HG03521 (cell line): ENCODE data around the gene NCKAP1.
"Not testable (repeated sequence)": the region's sequence is repeated elsewhere in the genome, so short reads cannot be mapped to it uniquely, and the experiment has no call there.

Experiments used
- ATAC-seq: cut with Tn5 transposase; IDR thresholded peaks from one replicate; pipeline ENCODE4 v1.9.1; 2021; ENCODE audit warnings: mild to moderate bottlenecking, moderate library complexity; ENCODE audit not compliant: unreplicated experiment

The NCKAP1 gene

GRCh38 chr2:183009249-183009899 lies 28.9 kb downstream of the NCKAP1 start:
- ATAC-seq, result no peak

DNA sequence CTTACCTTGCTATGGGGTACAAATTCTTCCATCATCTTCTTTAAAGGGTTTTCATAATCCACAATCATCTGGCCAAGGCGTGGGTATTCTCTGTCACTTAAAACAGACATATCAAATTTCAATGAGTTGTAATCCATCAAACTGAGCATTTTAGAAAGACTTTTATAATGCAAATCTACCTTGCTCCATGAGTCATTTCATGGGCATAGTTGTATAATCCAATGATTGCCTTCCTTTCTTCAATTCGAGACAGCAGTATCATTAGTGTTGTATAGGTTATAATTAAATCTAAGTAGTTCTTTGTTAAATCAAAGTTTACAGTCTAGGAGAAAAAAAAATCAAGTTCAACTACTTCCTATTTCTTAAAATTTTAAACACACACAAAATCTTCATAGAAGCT lies 36.3 kb downstream of the NCKAP1 start:
- no peak for ATAC-seq

DNA sequence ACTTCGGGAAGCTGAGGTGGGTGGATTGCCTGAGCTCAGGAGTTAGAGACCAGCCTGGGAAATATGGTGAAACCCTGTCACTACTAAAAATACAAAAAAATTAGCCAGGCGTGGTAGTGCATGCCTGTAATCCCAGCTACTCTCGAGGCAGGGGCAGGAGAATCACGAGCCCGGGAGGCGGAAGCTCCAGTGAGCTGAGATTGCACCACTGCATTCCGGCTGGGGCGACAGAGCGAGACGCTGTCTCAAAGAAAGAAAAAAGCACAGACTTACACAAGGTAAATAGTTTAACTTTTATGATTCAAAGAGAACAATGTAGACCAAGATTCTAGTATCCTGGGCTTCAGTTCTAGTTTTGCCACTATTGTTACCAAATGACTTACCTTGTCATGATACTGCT lies 37.4 kb downstream of the NCKAP1 start:
- ATAC-seq, result no peak

DNA sequence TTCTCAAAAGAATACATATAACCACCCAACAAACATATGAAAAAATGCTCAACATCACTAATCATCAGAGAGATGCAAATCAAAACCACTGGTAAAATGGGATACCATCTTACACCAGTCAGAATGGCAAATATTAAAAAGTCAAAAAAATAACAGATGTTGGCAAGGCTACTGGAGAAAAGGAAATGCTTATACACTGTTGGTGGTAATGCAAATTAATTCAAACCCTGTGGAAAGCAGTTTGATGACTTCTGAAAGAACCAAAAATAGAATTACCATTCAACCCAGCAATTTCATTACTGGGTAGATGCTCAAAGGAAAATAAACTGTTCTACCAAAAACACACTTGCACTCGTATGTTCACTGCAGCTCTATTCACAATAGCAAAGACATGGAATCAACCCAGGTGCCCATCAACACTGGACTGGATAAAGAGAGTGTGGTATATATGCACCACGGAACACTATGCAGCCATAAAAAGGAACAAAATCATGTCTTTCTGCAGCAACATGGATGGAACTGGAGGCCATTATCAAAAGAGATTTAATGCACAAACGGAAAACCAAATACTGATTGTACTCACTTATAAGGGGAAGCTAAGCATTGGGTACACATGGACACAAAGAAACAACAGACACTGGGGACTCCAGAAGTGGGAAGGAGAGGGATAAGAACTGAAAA lies 38.8 kb downstream of the NCKAP1 start:
- no peak for ATAC-seq

- ATAC-seq, result no peak
Observed at GRCh38 chr2:182994228-182994912, 43.9 kb downstream of the NCKAP1 start.

DNA sequence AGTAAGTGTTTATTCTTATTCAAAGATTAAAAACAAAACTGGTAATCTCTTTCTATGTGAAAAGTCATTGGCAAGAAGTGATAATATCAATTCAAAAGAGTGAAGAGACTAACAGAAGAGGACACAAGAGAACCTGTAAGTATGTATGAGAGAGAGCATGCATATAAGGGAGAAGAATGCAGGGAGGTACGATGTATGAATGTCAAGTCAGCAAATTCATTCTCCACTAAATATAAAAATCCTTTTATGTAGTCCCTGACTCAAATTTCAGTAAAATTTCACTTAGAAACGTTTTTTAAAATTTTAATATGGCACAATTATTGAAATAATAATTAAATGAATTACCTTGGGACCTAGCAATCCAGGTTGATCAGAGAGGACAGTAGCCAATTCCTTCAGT lies 55.3 kb downstream of the NCKAP1 start:
- no peak for ATAC-seq

GRCh38 chr2:182981475-182981874 lies 56.8 kb downstream of the NCKAP1 start:
- ATAC-seq, result not testable (repeated sequence)

GRCh38 chr2:182980652-182981051 lies 57.6 kb downstream of the NCKAP1 start:
- no peak for ATAC-seq

DNA sequence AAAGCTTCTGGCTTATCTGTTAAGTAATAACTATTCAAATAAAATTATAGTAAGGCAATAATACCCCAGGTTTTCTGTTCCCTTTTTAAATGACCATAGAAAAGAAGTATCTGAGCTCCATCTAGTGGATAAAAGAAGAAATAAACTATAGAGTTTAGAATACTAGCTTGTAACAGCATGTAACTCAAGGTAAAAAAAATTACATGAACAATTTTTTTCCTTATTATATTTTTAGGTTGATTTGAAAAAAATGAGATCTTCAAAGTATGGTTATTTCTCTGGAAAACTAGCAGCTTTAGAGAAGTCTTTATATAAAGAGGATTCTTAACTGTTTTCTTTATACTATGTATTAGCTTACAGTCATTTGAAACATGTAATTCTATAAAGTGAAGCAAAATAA lies 58.1 kb downstream of the NCKAP1 start:
- peak; percentile 74 for ATAC-seq

DNA sequence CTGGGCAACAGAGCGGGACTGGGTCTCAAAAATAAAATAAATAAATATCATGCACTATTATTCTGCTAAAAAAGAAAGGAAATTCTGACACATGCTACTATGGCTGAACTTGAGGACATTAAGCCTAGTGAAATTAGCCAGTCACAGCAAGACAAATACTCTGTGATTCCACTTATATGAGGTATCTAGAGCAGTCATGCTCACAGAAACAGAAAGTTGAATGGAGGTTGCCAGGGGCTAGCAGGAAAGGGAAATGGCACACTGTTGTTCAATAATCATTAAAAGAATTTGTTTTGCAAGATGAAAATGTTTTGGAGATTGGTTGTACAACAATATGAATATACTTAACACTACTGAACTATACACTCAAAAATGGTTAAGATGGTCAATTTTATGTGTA lies 60.8 kb downstream of the NCKAP1 start:
- peak; percentile 43 for ATAC-seq

DNA sequence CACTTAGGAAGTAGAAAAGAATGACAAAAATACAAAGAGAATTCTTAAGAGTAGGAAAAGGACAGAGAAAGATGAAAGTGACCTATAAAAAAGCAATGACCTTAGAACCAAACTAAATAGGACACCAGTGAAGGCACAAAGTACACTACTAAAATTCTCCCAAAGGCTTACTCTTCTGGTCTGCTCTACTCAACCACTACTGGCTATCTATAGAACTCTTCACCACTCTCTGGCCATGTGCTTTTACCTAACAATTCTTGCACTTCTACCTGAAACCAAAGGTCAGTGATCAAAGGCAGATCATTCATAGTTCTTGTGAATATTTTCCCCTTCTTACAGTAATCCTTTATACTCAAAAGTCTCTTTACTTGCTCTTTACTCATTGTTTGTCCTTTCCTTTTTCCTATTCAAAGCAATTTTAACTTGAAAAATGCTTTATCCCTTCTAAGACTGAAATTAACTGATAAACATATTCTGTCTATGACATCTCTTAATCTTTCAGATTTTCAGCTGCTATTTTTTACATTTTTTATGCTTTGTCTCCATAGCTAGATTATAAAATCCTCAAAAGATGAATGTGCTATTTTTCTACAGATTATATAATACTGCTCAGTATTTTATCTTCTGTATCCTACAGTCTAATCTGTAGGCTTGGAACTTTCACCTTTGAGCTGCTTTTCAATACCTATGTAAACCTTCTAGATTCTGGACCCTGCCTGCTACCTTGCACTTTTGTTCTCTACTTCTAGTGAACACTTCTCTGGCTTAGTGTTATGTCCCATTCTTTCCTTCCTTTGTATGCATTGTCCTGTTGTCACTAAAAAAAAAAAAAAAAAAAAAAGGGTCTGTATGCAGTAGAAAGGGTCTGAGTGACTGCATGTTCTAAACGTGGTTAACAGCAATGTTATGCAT lies 64.6 kb downstream of the NCKAP1 start:
- no peak for ATAC-seq

GRCh38 chr2:182972548-182972942 lies 65.7 kb downstream of the NCKAP1 start:
- no peak for ATAC-seq

- ATAC-seq, result no peak
Observed at GRCh38 chr2:182971820-182972547, 66.3 kb downstream of the NCKAP1 start.

DNA sequence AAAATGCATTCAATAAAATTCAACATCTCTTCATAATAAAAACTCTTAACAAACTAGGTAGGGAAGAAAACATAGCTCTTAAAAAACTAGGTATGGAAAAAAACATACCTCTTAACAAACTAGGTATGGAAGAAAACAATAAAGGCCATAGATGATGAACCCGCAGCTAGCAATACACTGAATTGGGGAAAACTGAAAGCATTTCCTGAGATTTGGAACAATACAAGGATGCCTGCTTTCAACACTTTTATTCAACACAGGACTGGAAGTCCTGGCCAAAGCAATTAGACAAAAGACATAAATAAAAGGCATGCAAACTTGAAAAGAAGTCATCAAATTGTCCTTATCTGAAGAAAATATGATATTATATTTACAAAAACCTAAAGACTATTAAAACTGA lies 67.8 kb downstream of the NCKAP1 start:
- no peak for ATAC-seq

DNA sequence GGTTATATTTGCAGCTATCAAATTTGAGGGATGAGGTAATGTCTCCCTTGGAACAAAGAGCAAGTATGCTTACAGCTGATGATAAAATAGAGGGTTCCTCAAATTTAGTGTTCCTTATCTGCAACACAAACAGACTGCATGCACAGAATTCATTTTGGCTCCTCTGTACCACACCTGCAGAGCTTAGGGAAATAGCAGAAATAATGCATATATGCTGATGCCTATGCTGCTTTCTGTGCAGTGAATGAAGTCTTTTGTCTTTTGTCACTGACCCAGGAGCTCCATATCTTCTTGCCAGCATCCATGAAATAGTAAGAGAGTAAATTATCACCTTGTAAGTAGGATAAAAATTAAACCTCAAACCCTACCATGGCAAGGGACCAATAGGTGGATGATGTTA lies 69.8 kb downstream of the NCKAP1 start:
- ATAC-seq, result no peak

GRCh38 chr2:182966356-182966755 lies 71.9 kb downstream of the NCKAP1 start:
- ATAC-seq, result not testable (repeated sequence)

GRCh38 chr2:182962641-182963040 lies 75.6 kb downstream of the NCKAP1 start:
- ATAC-seq, result no peak

GRCh38 chr2:182960869-182961268 lies 77.4 kb downstream of the NCKAP1 start:
- not testable (repeated sequence) for ATAC-seq

DNA sequence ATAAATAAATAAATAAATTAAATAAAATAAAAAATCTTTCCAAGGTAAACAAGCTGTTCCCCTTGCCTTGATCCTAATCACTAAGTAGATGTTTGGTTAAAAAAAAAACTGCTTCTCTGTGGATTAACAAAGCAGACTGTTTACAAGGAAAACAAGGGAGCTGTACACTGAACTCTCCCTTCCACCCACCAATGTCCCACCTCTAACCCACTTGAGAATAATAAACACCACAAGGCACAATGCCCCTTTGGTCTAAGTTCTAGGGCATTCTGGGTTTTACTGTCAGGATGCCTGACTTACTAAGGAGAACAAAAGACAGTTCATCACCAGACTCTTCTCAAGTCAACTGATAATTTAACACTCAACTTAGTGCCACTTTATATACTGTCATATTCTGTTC lies 83.5 kb downstream of the NCKAP1 start:
- ATAC-seq, result no peak

DNA sequence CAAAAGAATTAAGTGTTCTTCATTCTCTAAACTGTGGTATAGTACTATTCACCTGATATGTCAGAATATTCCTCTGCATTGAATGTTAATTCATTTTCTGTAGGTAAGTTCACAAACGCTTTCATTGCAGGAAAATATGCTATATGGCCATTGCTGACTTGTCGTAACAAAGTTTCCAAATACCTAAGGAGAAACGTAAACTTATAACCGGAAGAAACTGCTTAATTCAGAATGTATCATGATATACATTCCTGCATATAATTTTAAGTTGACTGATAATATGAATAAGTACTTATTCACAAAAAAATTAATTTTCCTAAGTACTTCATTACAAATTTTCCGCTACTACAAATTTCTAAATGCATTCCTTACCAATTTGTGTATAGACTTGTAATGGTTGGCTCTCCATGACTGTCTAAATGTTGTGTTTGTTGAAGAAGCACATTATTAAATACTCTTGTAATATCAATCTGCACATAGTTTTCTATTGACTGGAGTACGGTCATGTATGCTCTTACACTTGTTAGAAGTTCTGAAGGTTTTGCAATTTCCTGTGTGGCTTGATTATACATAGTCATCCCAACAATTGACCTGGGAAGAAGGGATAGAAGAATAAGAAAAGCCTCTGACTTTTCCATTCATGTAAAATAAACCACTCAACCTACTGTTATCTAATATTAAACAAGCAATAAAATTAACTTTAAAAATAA lies 85.4 kb downstream of the NCKAP1 start:
- ATAC-seq, result no peak
